Measurements from ENCODE around the gene NUDT14. TPM values are rescaled to one million over a fixed set of nuclear protein-coding genes. Genes with fewer than 3 reads are reported as not detected.

Gene NUDT14
- total RNA-seq, 4 donors from 2014 or later = 0.66 to 2.7 (median 1.8) TPM

- WGBS, 2 donors = 84 to 92% methylated on average over 19 of the region's 19 CpGs
- no peak overlapping the region for H3K4me3 ChIP-seq
- no peaks in the 10 kb centered on the region for H3K9me3 ChIP-seq
- no peak overlapping the region for H3K27ac ChIP-seq
- peaks cover 0 to 24% (median 3%) of the 10 kb centered on the region in 4 donors for H3K4me1 ChIP-seq
- no peaks in the 10 kb centered on the region for H3K36me3 ChIP-seq
- TF ChIP-seq EP300 (IDR thresholded peaks at IDR 0.05) = no peak
- TF ChIP-seq CTCF (IDR thresholded peaks at IDR 0.05) = no peak
- TF ChIP-seq POLR2A (IDR thresholded peaks at IDR 0.05) = no peak
- peaks cover 0 to 6% of the 10 kb centered on the region in 2 donors for H3K27me3 ChIP-seq
- no peak for DNase-seq (ENCODE audit: low spot score in 2 of 2)
Measured at GRCh38 chr14:105178069-105178867, 2.8 kb downstream of the NUDT14 start.

GRCh38 chr14:105177082-105177481 lies 4.0 kb downstream of the NUDT14 start:
- no peak for DNase-seq (ENCODE audit: low spot score in 2 of 2)
- TF ChIP-seq POLR2A (IDR thresholded peaks at IDR 0.05) (no peak), CTCF (IDR thresholded peaks at IDR 0.05) (no peak), EP300 (IDR thresholded peaks at IDR 0.05) (no peak)
- no peak overlapping the region for H3K4me3 ChIP-seq
- H3K36me3 ChIP-seq = no peaks in the 10 kb centered on the region
- no peaks in the 10 kb centered on the region for H3K9me3 ChIP-seq
- peaks cover 0 to 24% (median 3%) of the 10 kb centered on the region in 4 donors for H3K4me1 ChIP-seq
- H3K27ac ChIP-seq = no peak overlapping the region
- peaks cover 0 to 6% of the 10 kb centered on the region in 2 donors for H3K27me3 ChIP-seq
- 74 to 77% methylated on average over 7 to 11 of the region's 11 CpGs for WGBS, 2 donors

- DNase-seq (ENCODE audit: low spot score in 2 of 2) = no peak
- Histone ChIP-seq H3K36me3 (no peaks in the 10 kb centered on the region), H3K4me1 (peaks cover 0 to 21% (median 3%) of the 10 kb centered on the region in 4 donors), H3K9me3 (no peaks in the 10 kb centered on the region), H3K4me3 (no peak overlapping the region), H3K27me3 (peaks cover 0 to 7% of the 10 kb centered on the region in 2 donors), H3K27ac (no peak overlapping the region)
- TF ChIP-seq POLR2A (IDR thresholded peaks at IDR 0.05) (no peak), CTCF (IDR thresholded peaks at IDR 0.05) (no peak), EP300 (IDR thresholded peaks at IDR 0.05) (no peak)
- WGBS, 2 donors = 75% methylated on average over 15 of the region's 15 CpGs; no CpG with 5 or more reads in 1 of the 2 donors
Measured at GRCh38 chr14:105176513-105176912, 4.6 kb downstream of the NUDT14 start.

- Histone ChIP-seq H3K9me3 (no peaks in the 10 kb centered on the region), H3K4me3 (no peak overlapping the region), H3K27me3 (peaks cover 0 to 23% of the 10 kb centered on the region in 2 donors), H3K4me1 (peaks cover 0 to 24% (median 3%) of the 10 kb centered on the region in 4 donors), H3K36me3 (no peaks in the 10 kb centered on the region), H3K27ac (no peak overlapping the region)
- DNase-seq (ENCODE audit: low spot score in 2 of 2) = no peak
- TF ChIP-seq POLR2A (IDR thresholded peaks at IDR 0.05) (no peak), EP300 (IDR thresholded peaks at IDR 0.05) (no peak), CTCF (IDR thresholded peaks at IDR 0.05) (no peak)
- 65 to 82% methylated on average over 24 to 29 of the region's 32 CpGs for WGBS, 2 donors
Measured at GRCh38 chr14:105173901-105174894, 6.9 kb downstream of the NUDT14 start.

Measured in tibial nerve (tissue), 4 donors.